Measurements from ENCODE around the gene SH2D4B.

GRCh38 chr10:80658068-80658467 is 120.4 kb downstream of the SH2D4B start:
- TF ChIP-seq CTCF (IDR thresholded peaks at IDR 0.05) = no peak
- no peak for TF ChIP-seq POLR2AphosphoS5 (IDR thresholded peaks at IDR 0.05)

All from sigmoid colon (tissue), 4 donors.